ENCODE results near the gene TLR4.

The TLR4 gene

DNA sequence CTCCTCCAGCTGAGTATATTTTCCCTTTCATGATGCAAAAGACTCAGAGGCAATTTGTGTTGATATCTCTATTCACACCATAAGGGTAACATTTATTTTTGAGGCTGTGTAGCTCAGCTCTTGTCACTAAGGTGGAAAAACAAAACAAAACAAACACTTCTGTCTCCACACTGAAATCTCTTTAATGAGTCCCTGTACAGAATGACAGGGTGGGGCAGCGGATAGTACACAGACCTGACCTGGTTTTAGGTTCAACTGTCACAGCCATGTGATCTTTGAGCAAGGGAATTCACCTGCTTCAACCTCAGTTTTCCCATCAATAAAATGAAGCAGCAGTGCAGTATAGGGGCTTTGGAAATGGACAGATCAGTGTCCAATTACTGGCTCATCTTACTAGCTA is 29.3 kb downstream of the TLR4 start:
- no peak overlapping the region for H3K4me2 ChIP-seq (ENCODE audit: low read length)
- no peak overlapping the region for H3K9ac ChIP-seq (ENCODE audit: low read length)
- no peak overlapping the region for H3K4me3 ChIP-seq (ENCODE audit: low read length)
- peaks cover 9% of the 10 kb centered on the region; the same call in 1 of the 2 replicates for H3K4me1 ChIP-seq (ENCODE audit: low read length)
- no peaks in the 10 kb centered on the region for H4K20me1 ChIP-seq (ENCODE audit: insufficient read depth, low read length)
- H3K9me3 ChIP-seq (ENCODE audit: insufficient read depth, low read length): no peaks in the 10 kb centered on the region
- H3K79me2 ChIP-seq (ENCODE audit: low read length): no peaks in the 10 kb centered on the region
- no peak overlapping the region for H3K27ac ChIP-seq (ENCODE audit: low read length)
- TF ChIP-seq, protein P1, sequence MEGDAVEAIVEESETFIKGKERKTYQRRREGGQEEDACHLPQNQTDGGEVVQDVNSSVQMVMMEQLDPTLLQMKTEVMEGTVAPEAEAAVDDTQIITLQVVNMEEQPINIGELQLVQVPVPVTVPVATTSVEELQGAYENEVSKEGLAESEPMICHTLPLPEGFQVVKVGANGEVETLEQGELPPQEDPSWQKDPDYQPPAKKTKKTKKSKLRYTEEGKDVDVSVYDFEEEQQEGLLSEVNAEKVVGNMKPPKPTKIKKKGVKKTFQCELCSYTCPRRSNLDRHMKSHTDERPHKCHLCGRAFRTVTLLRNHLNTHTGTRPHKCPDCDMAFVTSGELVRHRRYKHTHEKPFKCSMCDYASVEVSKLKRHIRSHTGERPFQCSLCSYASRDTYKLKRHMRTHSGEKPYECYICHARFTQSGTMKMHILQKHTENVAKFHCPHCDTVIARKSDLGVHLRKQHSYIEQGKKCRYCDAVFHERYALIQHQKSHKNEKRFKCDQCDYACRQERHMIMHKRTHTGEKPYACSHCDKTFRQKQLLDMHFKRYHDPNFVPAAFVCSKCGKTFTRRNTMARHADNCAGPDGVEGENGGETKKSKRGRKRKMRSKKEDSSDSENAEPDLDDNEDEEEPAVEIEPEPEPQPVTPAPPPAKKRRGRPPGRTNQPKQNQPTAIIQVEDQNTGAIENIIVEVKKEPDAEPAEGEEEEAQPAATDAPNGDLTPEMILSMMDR (IDR thresholded peaks at IDR 0.05; ENCODE audit: low read depth, low read length): no peak
- no peak for TF ChIP-seq EZH2phosphoT487 (IDR thresholded peaks at IDR 0.05; ENCODE audit: low read depth)
- H2AFZ ChIP-seq (ENCODE audit: low read depth, low read length): no peak overlapping the region
- no peaks in the 10 kb centered on the region for H3K36me3 ChIP-seq (replicated peaks; ENCODE audit: low read depth, low read length)
- H3K27me3 ChIP-seq (ENCODE audit: low read depth, low read length): peaks cover 13% of the 10 kb centered on the region

DNA sequence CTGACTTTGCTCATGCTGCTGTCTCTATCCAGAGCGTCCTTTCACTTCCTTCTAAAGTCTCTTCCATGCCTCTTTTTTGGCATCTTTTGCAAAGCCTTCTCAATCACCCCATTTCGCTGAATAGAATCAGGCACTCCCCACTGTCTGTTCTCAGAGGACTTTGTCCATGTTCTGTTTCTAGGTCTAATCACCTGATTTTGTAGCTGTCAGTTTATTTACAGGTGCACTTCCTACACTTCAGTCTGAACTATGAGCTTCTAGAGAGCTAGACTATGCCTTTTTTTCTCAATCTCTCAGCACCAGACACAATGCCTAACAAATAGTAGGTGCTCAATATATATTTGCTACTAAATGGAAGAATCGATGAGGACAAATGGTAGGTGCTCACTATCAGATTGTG is 29.9 kb downstream of the TLR4 start:
- Histone ChIP-seq H3K9ac (ENCODE audit: low read length) (no peak overlapping the region), H3K27me3 (ENCODE audit: low read depth, low read length) (peaks cover 20% of the 10 kb centered on the region), H4K20me1 (ENCODE audit: insufficient read depth, low read length) (no peaks in the 10 kb centered on the region), H3K4me1 (ENCODE audit: low read length) (peaks cover 9% of the 10 kb centered on the region; the same call in 1 of the 2 replicates), H3K79me2 (ENCODE audit: low read length) (no peaks in the 10 kb centered on the region), H3K36me3 (replicated peaks; ENCODE audit: low read depth, low read length) (no peaks in the 10 kb centered on the region), H3K4me2 (ENCODE audit: low read length) (no peak overlapping the region), H3K4me3 (ENCODE audit: low read length) (no peak overlapping the region), H2AFZ (ENCODE audit: low read depth, low read length) (no peak overlapping the region), H3K9me3 (ENCODE audit: insufficient read depth, low read length) (no peaks in the 10 kb centered on the region), H3K27ac (ENCODE audit: low read length) (no peak overlapping the region)
- TF ChIP-seq EZH2phosphoT487 (IDR thresholded peaks at IDR 0.05; ENCODE audit: low read depth): no peak
- TF ChIP-seq, protein P1 (IDR thresholded peaks at IDR 0.05; ENCODE audit: low read depth, low read length): no peak

- H2AFZ ChIP-seq (ENCODE audit: low read depth, low read length): no peak overlapping the region
- TF ChIP-seq, protein P1 (IDR thresholded peaks at IDR 0.05; ENCODE audit: low read depth, low read length): no peak
- TF ChIP-seq EZH2phosphoT487 (IDR thresholded peaks at IDR 0.05; ENCODE audit: low read depth): no peak
- no peaks in the 10 kb centered on the region for H4K20me1 ChIP-seq (ENCODE audit: insufficient read depth, low read length)
- no peaks in the 10 kb centered on the region for H3K79me2 ChIP-seq (ENCODE audit: low read length)
- peaks cover 25% of the 10 kb centered on the region for H3K27me3 ChIP-seq (ENCODE audit: low read depth, low read length)
- H3K4me3 ChIP-seq (ENCODE audit: low read length): no peak overlapping the region
- H3K9ac ChIP-seq (ENCODE audit: low read length): no peak overlapping the region
- no peaks in the 10 kb centered on the region for H3K36me3 ChIP-seq (replicated peaks; ENCODE audit: low read depth, low read length)
- H3K27ac ChIP-seq (ENCODE audit: low read length): no peak overlapping the region
- H3K4me1 ChIP-seq (ENCODE audit: low read length): peaks cover 14% of the 10 kb centered on the region
- no peaks in the 10 kb centered on the region for H3K9me3 ChIP-seq (ENCODE audit: insufficient read depth, low read length)
- no peak overlapping the region for H3K4me2 ChIP-seq (ENCODE audit: low read length)
Observed at GRCh38 chr9:117734523-117735314, 30.5 kb downstream of the TLR4 start.

GRCh38 chr9:117737721-117738226 is 33.6 kb downstream of the TLR4 start:
- H4K20me1 ChIP-seq (ENCODE audit: insufficient read depth, low read length): no peaks in the 10 kb centered on the region
- no peak overlapping the region for H3K4me3 ChIP-seq (ENCODE audit: low read length)
- H3K79me2 ChIP-seq (ENCODE audit: low read length): no peaks in the 10 kb centered on the region
- no peak overlapping the region for H2AFZ ChIP-seq (ENCODE audit: low read depth, low read length)
- no peak for TF ChIP-seq EZH2phosphoT487 (IDR thresholded peaks at IDR 0.05; ENCODE audit: low read depth)
- TF ChIP-seq, protein P1 (IDR thresholded peaks at IDR 0.05; ENCODE audit: low read depth, low read length): no peak
- peaks cover 33% of the 10 kb centered on the region for H3K27me3 ChIP-seq (ENCODE audit: low read depth, low read length)
- H3K9me3 ChIP-seq (ENCODE audit: insufficient read depth, low read length): no peaks in the 10 kb centered on the region
- no peak overlapping the region for H3K27ac ChIP-seq (ENCODE audit: low read length)
- H3K4me2 ChIP-seq (ENCODE audit: low read length): no peak overlapping the region
- H3K4me1 ChIP-seq (ENCODE audit: low read length): peaks cover 19% of the 10 kb centered on the region
- no peaks in the 10 kb centered on the region for H3K36me3 ChIP-seq (replicated peaks; ENCODE audit: low read depth, low read length)
- H3K9ac ChIP-seq (ENCODE audit: low read length): no peak overlapping the region

Measured in OCI-LY3 (cell line).